Gastrocnemius medialis (tissue), 4 donors: ENCODE data around the gene PTX4. TPM values are rescaled to one million over a fixed set of nuclear protein-coding genes. Genes with fewer than 3 reads are reported as not detected.

Source experiments
- ATAC-seq, 2 donors: fragments of 150-250 bp; one replicate each; pipeline ENCODE4 v1.9.1; 2016
- DNase-seq, 2 donors: peaks; one replicate each; pipeline ENCODE4 v3.0.0-alpha.2; 2019
- H3K27ac ChIP-seq, 4 donors: fragments of 200-600 bp; sonication (generic); 1 replicate in 1 of 4; 2 replicates in 3 of 4; pipeline ENCODE4 v1.5.1; 2016 to 2018; ENCODE audit warnings: mild to moderate bottlenecking in 2 of 4, moderate library complexity in 1 of 4
- H3K27me3 ChIP-seq, 3 donors: fragments of 200-600 bp; sonication (generic) in 2 of 3; 1 replicate in 1 of 3; 2 replicates in 2 of 3; pipeline versions ENCODE4 v1.5.1 to v1.6.0; 2016 to 2019; ENCODE audit warnings: mild to moderate bottlenecking in 1 of 3, moderate library complexity in 1 of 3
- H3K36me3 ChIP-seq, 2 donors: fragments of 200-600 bp; sonication (generic) in 1 of 2; one replicate each; pipeline ENCODE4 v1.5.1; 2017 to 2018
- H3K4me1 ChIP-seq, 2 donors: fragments of 200-600 bp; sonication (generic) in 1 of 2; one replicate each; pipeline ENCODE4 v1.5.1; 2016 to 2017; ENCODE audit warnings: mild to moderate bottlenecking in 2 of 2
- H3K4me3 ChIP-seq, 4 donors: fragments of 200-600 bp; sonication (generic) in 3 of 4; 1 replicate in 1 of 4; 2 replicates in 3 of 4; pipeline ENCODE4 v1.5.1; 2016 to 2019; ENCODE audit warnings: mild to moderate bottlenecking in 2 of 4
- H3K9me3 ChIP-seq, 3 donors: fragments of 200-600 bp; sonication (generic) in 2 of 3; 1 replicate in 1 of 3; 2 replicates in 2 of 3; pipeline ENCODE4 v1.5.1; 2016 to 2019
- CTCF ChIP-seq, 5 experiments: fragments of 450-650 bp in 3 of 5; fragments of 200-600 bp in 2 of 5; sonication (generic) in 2 of 5; IDR thresholded peaks in 4 of 5; conservative IDR thresholded peaks in 1 of 5; 1 replicate in 4 of 5; 2 replicates in 1 of 5; pipeline ENCODE4 v1.5.1; 2016 to 2019; ENCODE audit warnings: antibody characterized with exemption in 5 of 5, mild to moderate bottlenecking in 3 of 5, moderate library complexity in 3 of 5
- POLR2A ChIP-seq, 2 donors: fragments of 450-650 bp; IDR thresholded peaks; one replicate each; pipeline ENCODE4 v1.6.1; 2017; ENCODE audit warnings: antibody characterized with exemption in 2 of 2, mild to moderate bottlenecking in 2 of 2, moderate library complexity in 2 of 2
- in situ Hi-C, 4 donors: fragments of 200-750 bp; cut with MboI; loops; one replicate each; pipeline versions ENCODE4 v1.15.0 to v1.8.0; 2017; ENCODE audit warnings: low sequenced_read_pairs in 4 of 4
- intact Hi-C: fragments of 100-400 bp; cut with DNase I; formaldehyde crosslinking; loops from one replicate; pipeline ENCODE4 v1.15.1; 2023; ENCODE audit warnings: low total_unique reads
- total RNA-seq, 4 donors: library from RNA; depleted of rRNA; stranded (reverse); fragments of >200 nt; gene quantifications; one replicate each; pipeline versions ENCODE4 v1.1.0 to v1.2.3, GENCODE V29; 2016

Gene PTX4
- total RNA-seq, 4 donors from 2014 or later, result 0.41 TPM; not detected in 3

DNA sequence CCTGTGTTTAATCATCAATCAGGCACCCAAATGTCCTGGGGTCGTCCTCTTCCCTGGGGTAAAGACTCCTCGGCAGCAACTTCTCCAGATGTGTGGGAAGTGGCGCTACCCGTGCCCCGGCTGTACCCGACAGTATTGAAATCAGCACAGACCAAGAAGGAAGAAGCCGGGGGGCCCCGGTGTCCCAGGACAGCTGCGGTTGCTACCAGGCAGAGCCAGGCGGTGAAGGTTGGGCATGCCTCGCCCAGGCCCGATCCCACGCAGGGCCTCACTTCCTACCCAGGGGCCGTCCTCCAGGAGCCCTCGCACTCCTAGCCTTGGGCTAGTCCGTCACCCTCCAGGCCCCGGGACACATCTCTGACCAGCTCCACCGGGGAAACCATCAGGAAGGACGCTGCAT lies 35.4 kb downstream of the PTX4 start:
- H3K27ac ChIP-seq, result no peak overlapping the region
- H3K9me3 ChIP-seq, result no peaks in the 10 kb centered on the region
- TF ChIP-seq CTCF (IDR thresholded peaks at IDR 0.05 in 4 of 5, conservative IDR thresholded peaks at IDR 0.05 in 1 of 5) (no peak), POLR2A (IDR thresholded peaks at IDR 0.05) (no peak)
- no peaks in the 10 kb centered on the region for H3K27me3 ChIP-seq
- ATAC-seq (no peak), DNase-seq (no peak)
- no peak overlapping the region for H3K4me3 ChIP-seq
- intact Hi-C loops (no loop called here), in situ Hi-C loops (no loop called here)
- H3K4me1 ChIP-seq, result no peaks in the 10 kb centered on the region
- H3K36me3 ChIP-seq, result peaks cover 0 to 86% of the 10 kb centered on the region in 2 donors

- no peaks in the 10 kb centered on the region for H3K27me3 ChIP-seq
- in situ Hi-C loops (no loop called here), intact Hi-C loops (no loop called here)
- no peak overlapping the region for H3K4me3 ChIP-seq
- no peaks in the 10 kb centered on the region for H3K9me3 ChIP-seq
- ATAC-seq, result no peak
- no peak for DNase-seq
- TF ChIP-seq CTCF (IDR thresholded peaks at IDR 0.05 in 4 of 5, conservative IDR thresholded peaks at IDR 0.05 in 1 of 5) (no peak), POLR2A (IDR thresholded peaks at IDR 0.05) (no peak)
- H3K4me1 ChIP-seq, result no peaks in the 10 kb centered on the region
- peaks cover 0 to 88% of the 10 kb centered on the region in 2 donors for H3K36me3 ChIP-seq
- H3K27ac ChIP-seq, result no peak overlapping the region
These were observed 36.2 kb downstream of the PTX4 start for GRCh38 chr16:1452530-1452929.

DNA sequence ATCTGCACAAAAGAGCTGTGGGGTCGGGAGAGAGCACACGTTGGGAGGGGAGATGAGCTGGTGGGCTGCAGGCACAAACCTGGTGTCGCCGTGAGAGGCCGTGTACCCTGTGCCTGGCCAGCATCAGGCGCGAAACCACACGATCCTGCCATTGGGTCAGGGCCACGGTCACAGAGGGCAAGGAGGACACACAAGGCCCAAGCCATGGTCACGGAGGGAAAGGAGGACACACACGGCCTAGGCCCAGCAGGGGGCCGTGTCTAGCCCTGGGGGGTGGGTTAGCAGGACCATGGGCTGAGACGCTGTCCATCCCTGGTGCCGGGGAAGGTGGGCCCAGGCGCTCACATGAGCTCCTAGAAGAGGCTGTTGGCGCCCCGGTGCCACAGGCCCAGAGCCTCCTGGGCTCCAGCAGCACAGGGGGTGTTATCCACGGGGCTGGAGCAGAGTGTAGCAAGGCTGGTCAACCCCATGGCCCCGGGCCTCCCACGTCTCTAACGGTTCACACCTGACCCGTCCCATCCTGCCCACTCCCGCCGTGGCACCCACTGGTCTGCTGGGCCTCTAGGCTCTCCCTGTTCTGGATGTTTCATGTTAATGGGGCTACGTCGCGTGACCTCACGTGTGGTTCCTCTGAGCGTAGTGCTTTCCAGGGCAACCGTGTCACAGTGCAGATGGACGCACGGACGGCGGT lies 36.9 kb downstream of the PTX4 start:
- DNase-seq (no peak), ATAC-seq (no peak)
- no peak overlapping the region for H3K27ac ChIP-seq
- H3K4me3 ChIP-seq, result no peak overlapping the region
- TF ChIP-seq POLR2A (IDR thresholded peaks at IDR 0.05), result no peak
- TF ChIP-seq CTCF (IDR thresholded peaks at IDR 0.05 in 4 of 5, conservative IDR thresholded peaks at IDR 0.05 in 1 of 5), result no peak
- no peaks in the 10 kb centered on the region for H3K9me3 ChIP-seq
- intact Hi-C loops, result no loop called here
- H3K27me3 ChIP-seq, result no peaks in the 10 kb centered on the region
- in situ Hi-C loops, result no loop called here
- H3K4me1 ChIP-seq, result no peaks in the 10 kb centered on the region
- peaks cover 0 to 95% of the 10 kb centered on the region in 2 donors for H3K36me3 ChIP-seq

DNA sequence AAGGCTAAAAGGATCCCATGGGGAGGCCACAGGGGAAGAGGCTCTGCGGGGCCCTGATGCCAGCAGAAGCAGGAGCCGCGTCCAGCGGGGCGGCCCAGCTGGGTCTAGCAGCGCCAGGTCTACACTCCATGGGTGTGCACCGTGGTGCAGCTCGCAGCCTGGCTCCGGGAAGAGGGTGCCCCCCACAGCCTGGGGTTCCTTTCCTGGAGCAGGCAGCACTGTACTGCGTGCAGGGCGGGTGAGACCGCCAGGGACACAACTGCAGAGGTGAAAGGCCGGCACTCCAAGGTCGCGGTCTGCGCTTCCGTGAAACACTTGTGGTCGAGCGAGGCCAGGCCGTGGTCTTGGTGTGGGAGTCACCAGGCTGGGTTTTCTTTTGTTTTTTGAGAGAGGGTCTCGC lies 37.9 kb downstream of the PTX4 start:
- Histone ChIP-seq H3K4me3 (no peak overlapping the region), H3K36me3 (peaks cover 0 to 97% of the 10 kb centered on the region in 2 donors), H3K27ac (no peak overlapping the region), H3K27me3 (no peaks in the 10 kb centered on the region), H3K4me1 (no peaks in the 10 kb centered on the region), H3K9me3 (no peaks in the 10 kb centered on the region)
- no peak for ATAC-seq
- TF ChIP-seq CTCF (IDR thresholded peaks at IDR 0.05 in 4 of 5, conservative IDR thresholded peaks at IDR 0.05 in 1 of 5), result no peak
- intact Hi-C loops, result no loop called here
- DNase-seq, result no peak
- in situ Hi-C loops, result no loop called here

- Histone ChIP-seq H3K9me3 (no peaks in the 10 kb centered on the region), H3K27me3 (no peaks in the 10 kb centered on the region), H3K4me3 (no peak overlapping the region), H3K36me3 (peaks cover 0 to 97% of the 10 kb centered on the region in 2 donors), H3K27ac (no peak overlapping the region), H3K4me1 (no peaks in the 10 kb centered on the region)
- ATAC-seq (no peak), DNase-seq (no peak)
- intact Hi-C loops, result no loop called here
- TF ChIP-seq CTCF (IDR thresholded peaks at IDR 0.05 in 4 of 5, conservative IDR thresholded peaks at IDR 0.05 in 1 of 5) (no peak), POLR2A (IDR thresholded peaks at IDR 0.05) (no peak)
- in situ Hi-C loops, result no loop called here
These were observed 38.5 kb downstream of the PTX4 start for GRCh38 chr16:1450218-1450617.
